Myocyte (in vitro differentiated cells): ENCODE data around the gene CAPN14. TPM values are rescaled to one million over a fixed set of nuclear protein-coding genes. Genes with fewer than 3 reads are reported as not detected.
A peak's percentile ranks its signal among the peaks of the same experiment; 100 is the strongest.
"Not testable (repeated sequence)": the region's sequence is repeated elsewhere in the genome, so short reads cannot be mapped to it uniquely, and the experiment has no call there.

ENCODE experiments used
- DNase-seq: peaks from one replicate; pipeline ENCODE4 v3.0.0-alpha.2; 2012; ENCODE audit warnings: low read depth
- total RNA-seq: library from RNA; depleted of rRNA; stranded (reverse); fragments of >200 nt; gene quantifications from 2 replicates; pipeline ENCODE4 v1.2.3, GENCODE V29; 2014

The CAPN14 gene
- total RNA-seq, 1 donor from 2014 or later = not detected

DNA sequence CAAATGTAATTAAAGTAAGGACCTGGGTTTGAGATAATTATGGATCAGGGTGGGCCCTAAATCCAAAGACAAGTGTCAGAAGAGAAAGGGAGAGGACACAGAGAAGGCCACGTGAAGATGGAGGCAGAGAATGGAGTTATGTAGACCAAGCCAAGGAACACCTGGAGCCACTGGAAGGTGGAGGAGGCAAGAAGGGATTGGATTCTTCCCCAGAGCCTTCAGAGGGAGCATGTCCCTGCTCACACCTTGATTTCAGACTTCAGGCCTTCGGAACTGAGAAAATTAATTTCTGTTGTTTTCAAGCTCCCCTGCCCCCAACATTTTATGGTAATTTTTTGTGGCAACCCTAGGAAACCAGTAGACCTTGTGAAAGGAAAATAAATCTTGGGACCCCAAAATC, 19.6 kb downstream of the CAPN14 start:
- no peak for DNase-seq

DNA sequence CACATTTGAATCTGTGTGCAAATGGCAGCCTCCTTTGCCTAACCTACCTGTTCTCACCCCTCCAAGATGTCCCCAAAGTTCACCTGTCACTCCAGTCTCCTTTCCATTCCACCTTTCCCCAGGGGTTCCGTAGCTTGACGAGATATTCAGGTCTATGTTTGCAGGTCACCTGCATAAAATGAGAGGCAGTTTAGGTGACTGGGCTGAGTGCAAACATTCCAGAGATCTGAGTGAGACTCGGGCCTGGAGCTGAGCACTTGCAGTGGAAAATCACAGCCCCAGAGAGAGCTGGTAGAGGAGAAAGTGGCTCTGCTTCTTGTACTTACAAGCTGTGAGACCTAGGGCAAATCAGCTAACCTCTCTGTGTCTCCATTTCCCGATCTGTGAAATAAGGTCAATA, 20.1 kb downstream of the CAPN14 start:
- no peak for DNase-seq

DNA sequence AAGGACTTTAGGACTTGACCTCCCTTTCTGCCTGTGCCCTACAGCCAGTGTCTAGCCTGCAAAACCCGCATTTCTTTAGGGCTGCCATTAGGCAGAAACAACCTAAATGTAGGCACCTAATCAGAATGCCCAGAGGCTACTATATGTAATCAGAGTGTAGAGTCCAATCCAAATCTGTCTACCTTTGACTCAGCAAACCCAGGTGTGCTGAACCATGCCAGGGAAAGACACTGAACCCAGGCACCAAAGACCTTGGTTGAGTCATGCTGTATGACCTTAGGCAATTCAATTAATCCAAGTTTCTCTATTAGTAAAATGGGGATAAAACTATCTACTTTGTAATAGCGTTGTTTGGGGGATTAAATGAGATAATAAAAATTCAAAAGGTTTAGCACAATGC, 20.7 kb downstream of the CAPN14 start:
- no peak for DNase-seq

DNA sequence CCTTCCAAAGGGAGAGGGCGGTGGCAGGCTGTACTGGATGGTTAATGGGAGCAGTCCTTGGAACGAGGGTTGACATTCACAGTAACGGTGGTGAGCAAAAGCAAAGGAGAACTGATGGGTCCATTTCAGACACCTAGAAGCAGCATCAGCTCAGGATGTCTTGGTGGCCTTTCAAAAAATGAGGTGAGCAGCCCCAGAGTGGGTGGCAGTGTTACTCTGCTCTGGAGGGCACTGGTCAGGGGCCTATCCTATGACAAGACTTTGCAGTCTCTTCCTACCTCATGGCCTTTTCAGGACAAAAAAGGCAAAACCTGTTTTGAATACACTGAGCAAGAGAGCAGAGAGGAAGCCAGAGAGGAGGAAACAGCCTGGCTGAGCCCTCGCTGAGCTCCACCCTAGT, 23.5 kb downstream of the CAPN14 start:
- no peak for DNase-seq

DNA sequence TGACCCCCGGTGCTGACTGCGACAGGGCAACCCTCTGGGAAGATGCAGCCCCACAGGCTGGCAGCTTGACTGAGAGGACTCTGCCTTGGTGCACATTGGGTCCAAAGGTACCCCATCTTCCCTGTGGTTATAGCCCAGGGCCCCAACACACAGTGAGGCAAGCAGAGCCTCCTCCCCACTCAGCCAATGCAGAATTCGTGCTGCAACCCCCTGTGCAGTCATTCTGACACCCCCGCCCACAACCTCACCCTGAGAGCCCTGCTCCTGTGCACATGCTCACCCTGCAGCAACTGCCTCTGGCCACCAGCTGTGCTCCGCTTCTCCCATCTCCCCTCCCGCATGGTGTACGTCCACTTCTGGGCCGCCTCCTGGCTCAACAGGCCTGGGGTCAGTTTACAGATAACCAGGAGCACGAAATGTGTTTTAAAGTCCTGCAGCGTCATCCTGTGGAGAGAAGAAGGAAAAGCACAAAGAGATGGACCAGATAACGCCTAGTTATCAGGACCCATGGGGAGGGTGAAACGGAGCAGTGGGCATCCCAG, 24.4 kb downstream of the CAPN14 start:
- no peak for DNase-seq

GRCh38 chr2:31192396-31192795, 24.9 kb downstream of the CAPN14 start:
- no peak for DNase-seq

GRCh38 chr2:31191931-31192330, 25.4 kb downstream of the CAPN14 start:
- no peak for DNase-seq

- no peak for DNase-seq
Measured at GRCh38 chr2:31190188-31190587, 27.1 kb downstream of the CAPN14 start.

GRCh38 chr2:31189141-31189540, 28.2 kb downstream of the CAPN14 start:
- no peak for DNase-seq

DNA sequence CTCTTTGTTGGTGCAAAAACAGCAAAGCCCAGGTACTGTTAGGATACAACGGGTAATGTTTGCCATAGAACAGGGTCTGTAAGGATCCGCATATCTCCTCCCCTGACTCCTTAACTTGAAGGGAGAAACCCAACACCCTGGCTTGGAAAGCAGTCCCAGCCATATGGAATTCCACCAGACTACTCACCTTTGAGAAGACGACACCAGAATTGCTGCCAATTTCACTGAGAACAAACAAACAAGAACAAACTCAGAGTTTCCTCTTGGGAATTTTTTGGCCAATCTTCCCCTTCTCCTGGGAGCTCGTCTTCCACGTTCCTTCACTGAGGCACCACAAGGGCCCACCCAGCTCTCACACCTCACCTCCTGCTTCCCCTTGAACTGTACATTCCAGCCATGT, 29.2 kb downstream of the CAPN14 start:
- DNase-seq = no peak

DNA sequence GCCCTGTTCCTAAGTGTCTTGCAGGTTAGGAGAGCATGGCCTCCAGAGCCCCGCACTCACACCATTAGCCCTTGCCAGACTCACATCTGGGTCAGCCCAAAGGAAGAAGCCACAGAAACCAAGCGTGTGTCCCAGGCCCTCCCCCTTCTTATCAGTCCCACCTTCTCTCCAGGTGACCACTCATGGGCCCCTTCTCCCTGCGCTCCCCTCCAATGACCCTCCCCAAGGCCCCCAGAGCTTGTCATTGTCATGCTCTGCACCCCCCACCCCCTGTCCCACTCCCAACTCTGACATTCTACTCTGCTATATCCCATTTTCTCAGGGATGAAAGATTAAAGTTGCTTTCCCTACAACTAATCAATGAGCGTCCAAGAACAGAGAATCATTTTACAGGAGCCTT, 30.1 kb downstream of the CAPN14 start:
- no peak for DNase-seq

GRCh38 chr2:31183973-31184372, 33.3 kb downstream of the CAPN14 start:
- not testable (repeated sequence) for DNase-seq

DNA sequence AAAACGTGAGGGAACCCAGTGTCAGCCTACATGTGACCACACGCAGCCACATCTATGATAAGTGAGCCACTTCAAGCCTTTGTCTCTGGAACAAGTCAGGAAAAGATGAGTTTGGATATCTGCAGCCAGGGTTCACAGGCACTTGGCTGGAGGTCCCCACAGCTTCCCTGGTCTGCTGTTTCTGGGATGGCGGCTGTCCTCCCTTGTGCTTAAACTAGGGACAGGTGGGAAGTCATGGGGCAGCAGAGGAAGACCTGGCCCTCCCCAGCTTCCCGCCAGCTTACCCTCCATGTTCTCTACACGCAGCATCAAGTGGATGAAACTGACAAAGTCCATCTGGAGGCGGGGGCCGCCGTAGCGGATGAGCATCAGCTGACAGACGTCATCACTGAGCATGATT, 40.6 kb downstream of the CAPN14 start:
- no peak for DNase-seq

- DNase-seq = no peak
Measured at GRCh38 chr2:31171142-31171541, 46.2 kb downstream of the CAPN14 start.

GRCh38 chr2:31170071-31170698, 47.1 kb downstream of the CAPN14 start:
- peak; percentile 60 for DNase-seq

GRCh38 chr2:31168291-31168690, 49.0 kb downstream of the CAPN14 start:
- no peak for DNase-seq

GRCh38 chr2:31166925-31167324, 50.4 kb downstream of the CAPN14 start:
- DNase-seq = no peak

- DNase-seq = peak; percentile 63
Measured at GRCh38 chr2:31163011-31163539, 54.2 kb downstream of the CAPN14 start.

DNA sequence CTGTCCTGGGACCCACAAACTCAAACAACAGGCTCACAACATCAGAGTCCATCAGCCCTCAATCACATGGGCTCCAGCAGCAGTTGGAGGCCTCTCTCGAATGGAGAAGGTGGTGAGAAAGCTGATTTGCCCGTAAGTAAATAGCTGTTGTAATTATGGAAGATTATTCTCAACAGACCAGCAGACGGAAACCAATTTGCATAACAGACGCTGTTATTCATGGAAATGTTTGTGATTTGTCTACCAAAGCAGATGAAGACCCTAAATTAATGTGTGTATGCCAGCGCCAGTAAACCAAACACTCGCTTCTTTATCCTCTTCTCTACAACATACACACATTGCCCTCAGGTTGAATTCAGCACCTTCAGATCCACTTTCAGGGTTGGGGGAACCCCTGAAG, 55.7 kb downstream of the CAPN14 start:
- DNase-seq = no peak

DNA sequence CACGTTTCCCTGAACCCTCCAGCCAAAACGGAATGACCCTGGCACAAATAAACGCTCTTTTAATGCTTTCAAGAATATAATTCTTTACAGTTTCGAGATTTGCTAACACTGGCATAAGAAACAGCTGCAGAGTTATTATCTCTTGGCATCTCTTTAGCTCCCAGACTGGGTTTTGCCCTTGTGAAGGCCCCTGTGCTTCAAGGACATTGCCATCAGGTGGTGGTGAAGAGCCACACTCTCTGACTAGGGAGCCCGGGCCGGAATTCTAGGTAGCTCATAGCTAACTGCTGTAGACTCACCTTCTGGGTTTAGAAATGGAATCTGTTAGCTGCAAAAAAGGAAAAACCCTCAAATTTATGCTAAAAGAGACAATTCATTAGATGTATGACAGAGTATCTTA, 65.8 kb downstream of the CAPN14 start:
- no peak for DNase-seq

DNA sequence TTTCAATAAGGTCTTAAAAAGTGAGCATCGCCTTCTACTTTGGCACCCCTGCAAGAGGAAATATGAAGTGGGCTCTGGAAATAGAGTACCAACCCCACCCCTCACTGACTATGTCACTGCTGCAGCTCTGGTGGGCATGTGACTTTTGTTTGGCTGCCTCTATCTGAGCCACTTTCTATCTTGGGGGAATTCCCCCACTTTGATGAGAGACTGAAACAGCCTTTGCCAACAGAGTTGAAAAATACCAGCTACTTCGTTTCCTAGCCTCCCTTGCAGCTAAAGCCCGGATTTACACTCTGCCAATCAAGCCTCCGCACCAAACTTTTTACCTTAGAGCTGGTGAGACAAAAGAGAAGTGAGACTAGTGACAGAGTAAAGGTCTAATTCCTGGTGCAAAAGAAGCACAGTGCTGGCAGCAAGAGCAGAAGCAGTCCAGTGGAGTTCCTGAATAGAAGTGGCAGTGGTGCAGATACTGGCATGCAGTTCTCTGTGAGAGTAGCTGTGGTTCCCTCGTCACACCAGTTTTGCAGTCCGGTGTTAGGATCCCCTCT, 67.1 kb downstream of the CAPN14 start:
- DNase-seq = no peak

DNA sequence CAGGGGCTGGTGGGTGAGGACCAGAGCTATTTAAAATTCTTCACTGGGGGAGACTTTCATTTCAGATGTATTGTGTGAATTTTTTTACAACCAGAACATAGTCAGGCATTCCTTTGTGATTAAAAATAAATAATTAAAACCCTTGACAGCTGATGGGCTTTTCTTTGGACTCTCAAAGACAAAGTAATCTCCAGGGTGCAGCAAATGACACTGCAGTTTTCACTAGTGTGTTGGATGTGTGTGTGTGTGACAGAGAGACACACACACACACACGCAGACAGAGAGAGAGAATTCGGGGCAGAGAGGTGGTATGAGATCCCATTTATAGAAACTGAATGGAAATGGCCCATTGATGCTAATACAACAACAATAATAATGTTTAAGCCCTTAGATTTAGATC, 68.8 kb downstream of the CAPN14 start:
- DNase-seq = peak; percentile 4

DNA sequence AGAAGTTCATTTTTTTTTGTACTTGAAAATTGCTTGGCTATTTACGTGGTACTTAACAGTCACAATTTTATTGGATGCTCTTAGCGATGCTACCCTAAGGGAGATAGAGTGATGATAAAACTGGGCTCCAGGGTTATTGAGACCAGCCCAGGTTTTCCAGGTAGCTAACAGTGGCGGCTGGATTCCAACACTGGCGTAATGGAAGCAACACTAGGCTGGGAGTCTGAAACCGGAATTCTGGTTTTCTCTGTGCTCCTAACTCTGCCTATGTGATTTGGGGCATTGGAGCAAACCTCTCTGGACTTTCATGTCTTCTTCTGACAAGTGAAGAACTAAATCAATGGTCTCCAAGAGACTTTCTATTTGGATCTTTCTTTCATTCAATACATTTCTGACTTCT, 69.7 kb downstream of the CAPN14 start:
- DNase-seq = no peak
